Lower lobe of right lung (tissue), 2 donors: Measurements from ENCODE around the gene SETD4. TPM values are rescaled to one million over a fixed set of nuclear protein-coding genes. Genes with fewer than 3 reads are reported as not detected.
A peak's percentile ranks its signal among the peaks of the same experiment; 100 is the strongest.

ENCODE experiments used
- ATAC-seq, 2 donors: fragments of 200-7000 bp; cut with Tn5 transposase; one replicate each; pipeline ENCODE4 v1.9.1; 2020 to 2022; ENCODE audit warnings: mild to moderate bottlenecking in 2 of 2, moderate library complexity in 2 of 2
- DNase-seq: peaks from one replicate; pipeline ENCODE4 v3.0.0-alpha.2; 2020
- H3K27ac ChIP-seq: fragments of 200-600 bp; one replicate; pipeline ENCODE4 v1.8.0; 2022
- H3K27me3 ChIP-seq: fragments of 200-600 bp; one replicate; pipeline ENCODE4 v1.8.0; 2022; ENCODE audit warnings: low read depth
- H3K36me3 ChIP-seq: fragments of 200-600 bp; one replicate; pipeline ENCODE4 v1.8.0; 2022; ENCODE audit warnings: mild to moderate bottlenecking
- H3K4me1 ChIP-seq: fragments of 200-600 bp; one replicate; pipeline ENCODE4 v1.8.0; 2022
- H3K4me3 ChIP-seq: fragments of 200-600 bp; one replicate; pipeline ENCODE4 v1.8.0; 2022; ENCODE audit warnings: mild to moderate bottlenecking
- H3K9me3 ChIP-seq: fragments of 200-600 bp; one replicate; pipeline ENCODE4 v1.8.0; 2022
- CTCF ChIP-seq: fragments of 200-600 bp; IDR thresholded peaks from one replicate; pipeline ENCODE4 v1.8.0; 2022; ENCODE audit warnings: antibody characterized with exemption, mild to moderate bottlenecking
- intact Hi-C: fragments of 100-400 bp; cut with DNase I; formaldehyde crosslinking; loops from one replicate; pipeline ENCODE4 v1.11.0; 2022
- total RNA-seq: library from RNA; stranded (reverse); fragmentation: NEBNext Ultra II Directional; extraction: Animal tissue kit (Norgen Biotek cat#: 25700); gene quantifications from one replicate; pipeline ENCODE4 v1.2.1, GENCODE V29; 2021
- donor health status: DM: no; HTN: yes; CAD: no; lungs with severe emphysema.

SETD4 gene
- total RNA-seq, 1 donor from 2014 or later = 19.4 TPM

- Histone ChIP-seq H3K27ac (no peak overlapping the region), H3K9me3 (no peaks in the 10 kb centered on the region), H3K27me3 (no peaks in the 10 kb centered on the region), H3K4me3 (no peak overlapping the region), H3K4me1 (peaks cover 5% of the 10 kb centered on the region), H3K36me3 (no peaks in the 10 kb centered on the region)
- ATAC-seq (no peak), DNase-seq (no peak)
- intact Hi-C loops = no loop called here
- no peak for TF ChIP-seq CTCF
These were observed 21.9 kb upstream of the SETD4 start for GRCh38 chr21:36082237-36082664.

GRCh38 chr21:36080386-36080785, 20.1 kb upstream of the SETD4 start:
- no peak for TF ChIP-seq CTCF
- Histone ChIP-seq H3K4me1 (peaks cover 15% of the 10 kb centered on the region), H3K9me3 (no peaks in the 10 kb centered on the region), H3K36me3 (no peaks in the 10 kb centered on the region), H3K27me3 (no peaks in the 10 kb centered on the region), H3K4me3 (no peak overlapping the region), H3K27ac (no peak overlapping the region)
- ATAC-seq (no peak), DNase-seq (no peak)
- intact Hi-C loops = no loop called here

- intact Hi-C loops = no loop called here
- DNase-seq = no peak
- Histone ChIP-seq H3K27me3 (no peaks in the 10 kb centered on the region), H3K36me3 (no peaks in the 10 kb centered on the region), H3K27ac (no peak overlapping the region), H3K9me3 (no peaks in the 10 kb centered on the region), H3K4me1 (peaks cover 15% of the 10 kb centered on the region), H3K4me3 (no peak overlapping the region)
- TF ChIP-seq CTCF = no peak
- ATAC-seq = no peak
These were observed 19.3 kb upstream of the SETD4 start for GRCh38 chr21:36079671-36080070.

GRCh38 chr21:36079010-36079649, 18.8 kb upstream of the SETD4 start:
- no peak for TF ChIP-seq CTCF
- peaks cover 15% of the 10 kb centered on the region for H3K4me1 ChIP-seq
- intact Hi-C loops = no loop called here
- H3K4me3 ChIP-seq = no peak overlapping the region
- peak; percentile 63 for DNase-seq
- no peak overlapping the region for H3K27ac ChIP-seq
- H3K36me3 ChIP-seq = no peaks in the 10 kb centered on the region
- no peaks in the 10 kb centered on the region for H3K27me3 ChIP-seq
- no peaks in the 10 kb centered on the region for H3K9me3 ChIP-seq
- peak; percentile 70 to 71 for ATAC-seq

GRCh38 chr21:36077758-36078157, 17.4 kb upstream of the SETD4 start:
- ATAC-seq (peak in 1 of 2 donors; percentile 39), DNase-seq (no peak)
- TF ChIP-seq CTCF = no peak
- no peak overlapping the region for H3K4me3 ChIP-seq
- intact Hi-C loops = no loop called here
- no peaks in the 10 kb centered on the region for H3K27me3 ChIP-seq
- H3K27ac ChIP-seq = peak overlapping the region; percentile 4
- no peaks in the 10 kb centered on the region for H3K9me3 ChIP-seq
- peaks cover 6% of the 10 kb centered on the region for H3K36me3 ChIP-seq
- H3K4me1 ChIP-seq = peaks cover 22% of the 10 kb centered on the region
